Thyroid gland (tissue), 4 donors: ENCODE results near the gene LRRC34. TPM values are rescaled to one million over a fixed set of nuclear protein-coding genes. Genes with fewer than 3 reads are reported as not detected.

Source experiments
- DNase-seq, 2 donors: peaks; one replicate each; pipeline ENCODE4 v3.0.0-alpha.2; 2019
- H3K27ac ChIP-seq, 3 donors: fragments of 200-600 bp; sonication (generic); 1 replicate in 2 of 3; 2 replicates in 1 of 3; pipeline ENCODE4 v1.5.1; 2016 to 2019; ENCODE audit warnings: mild to moderate bottlenecking in 1 of 3, moderate library complexity in 1 of 3
- H3K27me3 ChIP-seq: fragments of 200-600 bp; sonication (generic); one replicate; pipeline ENCODE4 v1.5.1; 2019
- H3K36me3 ChIP-seq, 2 donors: fragments of 200-600 bp; sonication (generic); one replicate each; pipeline ENCODE4 v1.5.1; 2016 to 2019
- H3K4me1 ChIP-seq, 2 donors: fragments of 200-600 bp; sonication (generic); one replicate each; pipeline ENCODE4 v1.5.1; 2017 to 2019
- H3K4me3 ChIP-seq, 3 donors: fragments of 200-600 bp; sonication (generic); replicated peaks in 1 of 3; 1 replicate in 2 of 3; 2 replicates in 1 of 3; pipeline ENCODE4 v1.5.1; 2016; ENCODE audit warnings: mild to moderate bottlenecking in 1 of 3
- H3K9me3 ChIP-seq: fragments of 200-600 bp; sonication (generic); one replicate; pipeline ENCODE4 v1.5.1; 2017
- POLR2A ChIP-seq, 2 donors: fragments of 450-650 bp; IDR thresholded peaks; one replicate each; pipeline ENCODE4 v1.6.1; 2017; ENCODE audit warnings: antibody characterized with exemption in 2 of 2, mild to moderate bottlenecking in 2 of 2, moderate library complexity in 1 of 2
- WGBS, 2 donors: methylation state at CpG; one replicate each; pipeline ENCODE4 v1.1.5; 2017; 5-methylcytosine and 5-hydroxymethylcytosine counted together
- intact Hi-C: fragments of 100-400 bp; cut with DNase I; formaldehyde crosslinking; loops from one replicate; pipeline ENCODE4 v1.15.1; 2023
- total RNA-seq, 4 donors: library from RNA; depleted of rRNA; stranded (reverse); fragments of >200 nt; gene quantifications; one replicate each; pipeline ENCODE4 v1.2.3, GENCODE V29; 2016
- TF ChIP-seq, protein P1 (sequence below), 6 experiments: fragments of 200-600 bp in 3 of 6; fragments of 450-650 bp in 3 of 6; sonication (generic) in 3 of 6; IDR thresholded peaks; one replicate each; pipeline ENCODE4 v1.5.1; 2016 to 2019; ENCODE audit warnings: antibody characterized with exemption in 6 of 6, mild to moderate bottlenecking in 2 of 6, inconsistent platforms in 1 of 6, moderate library complexity in 1 of 6

The LRRC34 gene
- total RNA-seq, 4 donors from 2014 or later = 2.9 to 6.6 (median 5.1) TPM

DNA sequence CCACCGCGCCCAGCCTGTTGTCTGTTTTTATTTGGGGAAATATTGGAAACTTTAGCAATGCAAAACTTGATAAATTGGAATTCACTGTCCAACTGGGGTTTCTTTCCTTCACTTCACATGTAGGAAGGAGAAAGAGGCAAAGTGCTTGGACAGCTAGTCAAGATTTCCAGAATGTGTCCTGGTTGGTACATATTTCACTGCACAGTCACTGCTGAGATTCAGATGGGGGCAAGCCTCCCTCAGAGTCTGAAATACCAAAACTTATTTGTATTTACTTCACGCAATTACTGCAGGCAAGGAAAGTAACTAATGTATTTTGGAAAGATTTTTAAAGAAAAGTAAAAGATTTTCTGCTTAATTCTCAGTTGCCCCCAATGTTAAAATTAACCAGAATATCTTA is 36.0 kb upstream of the LRRC34 start:
- intact Hi-C loops = no loop called here
- WGBS, 2 donors = 96 to 99% methylated on average over 3 of the region's 3 CpGs
- no peak for DNase-seq
- no peak overlapping the region for H3K27ac ChIP-seq
- no peaks in the 10 kb centered on the region for H3K27me3 ChIP-seq
- no peaks in the 10 kb centered on the region for H3K9me3 ChIP-seq
- no peak overlapping the region for H3K4me3 ChIP-seq
- TF ChIP-seq, protein P1, sequence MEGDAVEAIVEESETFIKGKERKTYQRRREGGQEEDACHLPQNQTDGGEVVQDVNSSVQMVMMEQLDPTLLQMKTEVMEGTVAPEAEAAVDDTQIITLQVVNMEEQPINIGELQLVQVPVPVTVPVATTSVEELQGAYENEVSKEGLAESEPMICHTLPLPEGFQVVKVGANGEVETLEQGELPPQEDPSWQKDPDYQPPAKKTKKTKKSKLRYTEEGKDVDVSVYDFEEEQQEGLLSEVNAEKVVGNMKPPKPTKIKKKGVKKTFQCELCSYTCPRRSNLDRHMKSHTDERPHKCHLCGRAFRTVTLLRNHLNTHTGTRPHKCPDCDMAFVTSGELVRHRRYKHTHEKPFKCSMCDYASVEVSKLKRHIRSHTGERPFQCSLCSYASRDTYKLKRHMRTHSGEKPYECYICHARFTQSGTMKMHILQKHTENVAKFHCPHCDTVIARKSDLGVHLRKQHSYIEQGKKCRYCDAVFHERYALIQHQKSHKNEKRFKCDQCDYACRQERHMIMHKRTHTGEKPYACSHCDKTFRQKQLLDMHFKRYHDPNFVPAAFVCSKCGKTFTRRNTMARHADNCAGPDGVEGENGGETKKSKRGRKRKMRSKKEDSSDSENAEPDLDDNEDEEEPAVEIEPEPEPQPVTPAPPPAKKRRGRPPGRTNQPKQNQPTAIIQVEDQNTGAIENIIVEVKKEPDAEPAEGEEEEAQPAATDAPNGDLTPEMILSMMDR (IDR thresholded peaks at IDR 0.05) = no peak
- no peak for TF ChIP-seq POLR2A (IDR thresholded peaks at IDR 0.05)
- no peaks in the 10 kb centered on the region for H3K4me1 ChIP-seq
- no peaks in the 10 kb centered on the region for H3K36me3 ChIP-seq

DNA sequence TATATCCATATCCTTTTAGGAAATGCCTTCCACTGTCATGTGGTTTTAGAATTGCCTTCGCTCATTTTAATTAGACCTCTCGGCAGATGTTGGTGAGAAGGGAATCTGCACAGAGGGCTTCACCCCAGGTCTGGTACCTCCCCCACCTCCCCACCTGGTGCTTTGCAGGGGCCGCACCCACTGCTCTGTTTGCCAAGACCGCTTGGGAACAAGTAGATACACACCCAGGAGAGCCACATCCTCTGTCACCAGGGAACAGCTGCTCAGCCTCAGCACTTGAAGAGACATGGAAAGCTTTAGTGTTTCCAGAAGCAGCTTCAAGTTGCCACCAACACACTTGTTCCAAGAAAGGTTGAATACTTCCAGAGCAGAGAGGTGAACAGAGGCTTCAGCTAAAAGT is 35.2 kb upstream of the LRRC34 start:
- Histone ChIP-seq H3K27me3 (no peaks in the 10 kb centered on the region), H3K4me3 (no peak overlapping the region), H3K4me1 (no peaks in the 10 kb centered on the region), H3K27ac (no peak overlapping the region), H3K9me3 (no peaks in the 10 kb centered on the region), H3K36me3 (no peaks in the 10 kb centered on the region)
- WGBS, 2 donors = 47 to 61% methylated on average over 4 of the region's 4 CpGs
- no peak for DNase-seq
- TF ChIP-seq POLR2A (IDR thresholded peaks at IDR 0.05) = no peak
- TF ChIP-seq, protein P1 (IDR thresholded peaks at IDR 0.05) = no peak
- intact Hi-C loops = no loop called here

DNA sequence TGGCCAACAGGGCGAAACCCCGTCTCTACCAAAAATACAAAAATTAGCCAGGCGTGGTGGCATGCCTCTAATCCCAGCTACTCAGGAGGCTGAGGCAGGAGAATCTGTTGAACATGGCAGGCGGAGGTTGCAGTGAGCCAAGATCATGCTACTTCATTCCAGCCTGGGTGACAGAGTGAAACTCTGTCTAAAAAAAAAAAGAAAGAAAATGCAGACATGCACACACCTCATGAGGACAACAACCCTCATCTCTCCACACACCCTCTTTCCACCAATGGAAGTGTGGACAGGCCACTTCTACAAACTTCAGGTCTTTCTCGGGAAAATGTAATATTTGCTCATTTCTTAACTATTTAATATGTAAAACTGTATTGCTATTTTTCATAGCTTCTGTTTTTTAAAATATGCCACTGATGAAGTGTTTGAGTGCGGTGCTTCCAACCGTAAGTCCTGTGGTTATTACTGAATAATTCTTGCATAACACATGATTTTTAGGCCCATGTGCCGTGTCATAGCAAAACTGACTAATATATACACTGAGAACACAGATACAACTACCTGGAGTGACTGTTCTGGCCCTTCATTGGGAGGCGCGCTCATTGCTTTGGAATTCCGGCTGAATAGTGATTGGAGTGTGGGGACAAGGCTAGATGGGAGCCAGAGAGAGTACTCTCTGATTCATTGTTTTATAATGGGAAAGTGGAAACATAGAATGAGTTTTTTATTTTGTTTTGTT is 33.9 kb upstream of the LRRC34 start:
- no peaks in the 10 kb centered on the region for H3K27me3 ChIP-seq
- H3K27ac ChIP-seq = no peak overlapping the region
- WGBS, 2 donors = 90 to 95% methylated on average over 11 of the region's 11 CpGs
- DNase-seq = no peak
- no peaks in the 10 kb centered on the region for H3K9me3 ChIP-seq
- no peaks in the 10 kb centered on the region for H3K4me1 ChIP-seq
- H3K36me3 ChIP-seq = no peaks in the 10 kb centered on the region
- no peak for TF ChIP-seq POLR2A (IDR thresholded peaks at IDR 0.05)
- TF ChIP-seq, protein P1 (IDR thresholded peaks at IDR 0.05) = no peak
- no peak overlapping the region for H3K4me3 ChIP-seq
- intact Hi-C loops = no loop called here

DNA sequence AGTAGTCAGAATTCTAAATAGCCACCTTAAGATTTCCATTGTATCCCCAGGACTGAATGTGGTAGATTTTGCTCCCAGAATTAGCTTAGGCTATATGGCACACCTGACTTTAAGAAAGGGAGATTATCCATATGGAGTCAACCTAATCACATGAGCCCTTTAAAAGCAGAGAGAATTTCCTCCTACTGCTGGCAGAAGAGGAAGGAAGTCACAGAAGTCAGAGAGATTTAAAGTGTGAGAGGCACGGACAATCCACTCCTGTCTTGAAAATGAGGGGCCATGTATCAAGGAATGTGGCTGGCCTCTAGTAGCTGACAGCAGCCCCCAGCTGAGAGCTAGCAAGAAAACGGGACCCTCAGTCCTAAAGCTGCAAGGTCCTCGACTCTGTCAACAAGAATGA is 30.3 kb upstream of the LRRC34 start:
- 63 to 71% methylated on average over 3 of the region's 3 CpGs for WGBS, 2 donors

DNA sequence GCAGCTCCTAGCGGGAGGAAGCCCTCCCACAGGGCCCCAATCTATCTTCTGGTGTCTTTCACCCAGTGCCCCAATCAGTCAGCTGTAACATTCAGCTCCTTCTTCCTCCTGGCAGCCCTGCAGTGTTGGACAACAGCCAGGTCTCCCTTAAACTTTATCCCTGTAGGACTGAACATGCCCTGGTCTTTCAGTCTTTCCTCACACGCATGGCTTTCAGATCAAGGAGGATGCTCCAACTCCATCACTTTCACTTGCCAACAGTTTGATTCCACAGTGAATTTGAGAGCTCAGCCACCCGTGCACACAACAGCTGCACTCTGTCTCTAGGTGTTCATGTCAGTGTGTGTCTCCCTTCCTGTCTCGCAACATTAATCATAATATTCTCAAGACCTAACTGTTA is 28.5 kb upstream of the LRRC34 start:
- WGBS, 2 donors = 39 to 43% methylated on average over 4 of the region's 4 CpGs
- H3K36me3 ChIP-seq = no peaks in the 10 kb centered on the region
- no peak overlapping the region for H3K27ac ChIP-seq
- DNase-seq = peak; percentile 27 to 46
- no peaks in the 10 kb centered on the region for H3K4me1 ChIP-seq
- no peak overlapping the region for H3K4me3 ChIP-seq
- H3K9me3 ChIP-seq = no peaks in the 10 kb centered on the region
- TF ChIP-seq POLR2A (IDR thresholded peaks at IDR 0.05) = no peak
- TF ChIP-seq, protein P1 (IDR thresholded peaks at IDR 0.05) = no peak
- no peaks in the 10 kb centered on the region for H3K27me3 ChIP-seq
- intact Hi-C loops = no loop called here

More for the DNA sequence above, 30.3 kb upstream of the LRRC34 start:
- Histone ChIP-seq H3K27me3 (no peaks in the 10 kb centered on the region), H3K27ac (no peak overlapping the region), H3K9me3 (no peaks in the 10 kb centered on the region), H3K4me1 (no peaks in the 10 kb centered on the region), H3K36me3 (no peaks in the 10 kb centered on the region), H3K4me3 (no peak overlapping the region)
- intact Hi-C loops = no loop called here
- no peak for DNase-seq
- no peak for TF ChIP-seq POLR2A (IDR thresholded peaks at IDR 0.05)
- TF ChIP-seq, protein P1 (IDR thresholded peaks at IDR 0.05) = no peak
